Measurements from ENCODE around the gene KCNQ1. TPM values are rescaled to one million over a fixed set of nuclear protein-coding genes. Genes with fewer than 3 reads are reported as not detected.

KCNQ1 gene
- total and polyA plus RNA-seq, 2 of the 13 experiments (the other 11 are each of a cell fraction or from before 2014, with no cell fraction given) = 0.02 to 0.08 TPM

GRCh38 chr11:2667940-2668339 is 223.1 kb downstream of the KCNQ1 start (continued):
- TF ChIP-seq TFE3 (CRISPR knock-in tag; IDR thresholded peaks at IDR 0.05) (no peak), ZNF713 (CRISPR knock-in tag; IDR thresholded peaks at IDR 0.05) (no peak), ARNT2 (CRISPR knock-in tag; IDR thresholded peaks at IDR 0.05; ENCODE audit: low read depth) (no peak), KDM5A (IDR thresholded peaks at IDR 0.05; ENCODE audit: borderline replicate concordance, low read length) (no peak), CEBPB (IDR thresholded peaks at IDR 0.05; ENCODE audit: borderline replicate concordance, low read depth, low read length) (peak; percentile 73; the same call in 1 of the 2 replicates), SSRP1 (CRISPR knock-in tag; IDR thresholded peaks at IDR 0.05) (peak; percentile 84; the same call in 1 of the 2 replicates), ZNF574 (CRISPR knock-in tag; IDR thresholded peaks at IDR 0.05) (0 out of 2 replicates have a peak, but pooled peaks have one; percentile 16), ZXDC (CRISPR knock-in tag; IDR thresholded peaks at IDR 0.05) (0 out of 2 replicates have a peak, but pooled peaks have one; percentile 38), GABPB1 (CRISPR knock-in tag; IDR thresholded peaks at IDR 0.05) (0 out of 2 replicates have a peak, but pooled peaks have one; percentile 28), MYNN (CRISPR knock-in tag; IDR thresholded peaks at IDR 0.05; ENCODE audit: low read depth) (no peak), AGO2 (optimal IDR thresholded peaks at IDR 0.05; ENCODE audit: low read depth, low read length) (peak; percentile 50), HNF4A (CRISPR knock-in tag; IDR thresholded peaks at IDR 0.05) (peak; percentile 61), ZC3H4 (CRISPR knock-in tag; IDR thresholded peaks at IDR 0.05; ENCODE audit: borderline replicate concordance) (0 out of 2 replicates have a peak, but pooled peaks have one; percentile 28), HNF4G (IDR thresholded peaks at IDR 0.05; ENCODE audit: borderline replicate concordance, low read depth, low read length) (no peak), HNF4G (CRISPR knock-in tag; IDR thresholded peaks at IDR 0.05; ENCODE audit: borderline replicate concordance, low read depth) (no peak)

Data from HepG2 (cell line).